Neutrophil (primary cell): ENCODE measurements around the gene ZBED5.
"Not testable (repeated sequence)": the region's sequence is repeated elsewhere in the genome, so short reads cannot be mapped to it uniquely, and the experiment has no call there.

Experiments used
- H3K27ac ChIP-seq: fragments of 200-600 bp; sonication (generic); 2 replicates; pipeline ENCODE4 v1.5.1; 2016; ENCODE audit warnings: mild to moderate bottlenecking, moderate library complexity
- H3K27me3 ChIP-seq: fragments of 200-600 bp; sonication (generic); 2 replicates; pipeline ENCODE4 v1.6.0; 2016; ENCODE audit warnings: mild to moderate bottlenecking
- H3K36me3 ChIP-seq: fragments of 200-600 bp; sonication (generic); 2 replicates; pipeline ENCODE4 v1.5.1; 2017
- H3K4me1 ChIP-seq, 2 experiments: fragments of 200-600 bp in 1 of 2; sonication (generic) in 1 of 2; 1 replicate in 1 of 2; 2 replicates in 1 of 2; pipeline versions ENCODE4 v1.5.1 to v1.6.1; 2013 to 2016; ENCODE audit warnings: low read depth in 1 of 2, low read length in 1 of 2, mild to moderate bottlenecking in 1 of 2, moderate library complexity in 1 of 2; ENCODE audit not compliant: control insufficient read depth in 1 of 2, insufficient read depth in 1 of 2
- H3K4me3 ChIP-seq, 2 experiments: fragments of 200-600 bp in 1 of 2; sonication (generic) in 1 of 2; 1 replicate in 1 of 2; 2 replicates in 1 of 2; pipeline ENCODE4 v1.5.1; 2013 to 2016; ENCODE audit warnings: low read depth in 1 of 2, low read length in 1 of 2, mild to moderate bottlenecking in 1 of 2, moderate library complexity in 1 of 2
- H3K9me3 ChIP-seq: fragments of 200-600 bp; sonication (generic); 2 replicates; pipeline ENCODE4 v1.5.1; 2016
- TF ChIP-seq, protein P1 (sequence below): fragments of 200-600 bp; sonication (generic); IDR thresholded peaks from 2 replicates; pipeline ENCODE4 v1.5.1; 2016; ENCODE audit warnings: antibody characterized with exemption

The ZBED5 gene

DNA sequence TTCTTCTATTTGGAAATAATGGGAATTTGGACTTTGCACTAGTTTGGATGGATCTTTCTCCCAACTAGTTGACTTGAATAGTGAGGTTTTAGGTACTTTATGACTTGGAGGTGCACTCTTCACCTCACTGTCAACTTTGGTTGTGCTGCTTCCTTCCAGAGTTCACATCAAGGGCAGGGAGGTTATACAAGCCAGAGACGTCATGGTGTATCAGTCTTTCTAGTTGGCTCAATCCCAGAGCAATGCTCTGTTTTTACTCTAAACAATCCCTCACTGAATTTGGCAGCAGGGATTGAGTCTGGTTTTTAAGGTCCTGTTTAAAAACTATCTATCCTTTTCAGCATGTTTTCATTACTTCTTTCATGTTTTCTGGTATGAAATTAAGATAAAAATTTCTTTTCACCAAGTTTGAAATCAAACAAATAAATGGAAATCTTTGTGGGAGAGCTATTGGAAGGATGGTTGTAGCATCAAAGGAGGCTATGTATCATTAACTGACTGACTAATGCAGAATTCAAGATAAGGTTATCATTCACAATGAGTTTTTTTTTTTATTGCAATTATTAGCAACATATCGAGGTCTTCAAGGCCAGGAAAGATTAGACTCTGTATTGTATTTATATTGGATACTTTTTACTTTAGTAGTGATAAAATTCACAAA is 28.0 kb upstream of the ZBED5 start:
- no peaks in the 10 kb centered on the region for H3K9me3 ChIP-seq
- H3K4me1 ChIP-seq = no peaks in the 10 kb centered on the region
- H3K36me3 ChIP-seq = no peaks in the 10 kb centered on the region
- no peak overlapping the region for H3K27ac ChIP-seq
- no peaks in the 10 kb centered on the region for H3K27me3 ChIP-seq
- TF ChIP-seq, protein P1, sequence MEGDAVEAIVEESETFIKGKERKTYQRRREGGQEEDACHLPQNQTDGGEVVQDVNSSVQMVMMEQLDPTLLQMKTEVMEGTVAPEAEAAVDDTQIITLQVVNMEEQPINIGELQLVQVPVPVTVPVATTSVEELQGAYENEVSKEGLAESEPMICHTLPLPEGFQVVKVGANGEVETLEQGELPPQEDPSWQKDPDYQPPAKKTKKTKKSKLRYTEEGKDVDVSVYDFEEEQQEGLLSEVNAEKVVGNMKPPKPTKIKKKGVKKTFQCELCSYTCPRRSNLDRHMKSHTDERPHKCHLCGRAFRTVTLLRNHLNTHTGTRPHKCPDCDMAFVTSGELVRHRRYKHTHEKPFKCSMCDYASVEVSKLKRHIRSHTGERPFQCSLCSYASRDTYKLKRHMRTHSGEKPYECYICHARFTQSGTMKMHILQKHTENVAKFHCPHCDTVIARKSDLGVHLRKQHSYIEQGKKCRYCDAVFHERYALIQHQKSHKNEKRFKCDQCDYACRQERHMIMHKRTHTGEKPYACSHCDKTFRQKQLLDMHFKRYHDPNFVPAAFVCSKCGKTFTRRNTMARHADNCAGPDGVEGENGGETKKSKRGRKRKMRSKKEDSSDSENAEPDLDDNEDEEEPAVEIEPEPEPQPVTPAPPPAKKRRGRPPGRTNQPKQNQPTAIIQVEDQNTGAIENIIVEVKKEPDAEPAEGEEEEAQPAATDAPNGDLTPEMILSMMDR = no peak
- no peak overlapping the region for H3K4me3 ChIP-seq

DNA sequence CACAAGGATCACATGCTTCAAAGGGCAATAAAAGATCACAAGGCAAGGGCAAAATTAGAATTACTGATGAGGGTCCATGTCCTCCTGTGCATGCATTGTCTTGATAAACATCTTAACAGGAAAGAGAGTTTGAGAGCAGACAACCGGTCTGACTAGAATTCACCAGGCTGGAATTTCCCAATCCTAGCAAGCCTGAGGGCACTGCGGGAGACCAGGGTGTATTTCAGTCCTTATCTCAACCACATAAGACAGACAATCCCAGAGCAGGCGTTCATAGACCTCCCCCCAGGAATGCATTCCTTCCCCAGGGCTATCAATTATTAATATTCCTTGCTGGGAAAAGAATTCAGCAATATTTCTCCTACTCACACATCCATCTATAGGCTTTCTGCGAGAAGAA is 26.4 kb upstream of the ZBED5 start:
- H3K9me3 ChIP-seq, H3K4me1 ChIP-seq, H3K27me3 ChIP-seq, H3K4me3 ChIP-seq, H3K36me3 ChIP-seq, H3K27ac ChIP-seq: not testable (repeated sequence)

DNA sequence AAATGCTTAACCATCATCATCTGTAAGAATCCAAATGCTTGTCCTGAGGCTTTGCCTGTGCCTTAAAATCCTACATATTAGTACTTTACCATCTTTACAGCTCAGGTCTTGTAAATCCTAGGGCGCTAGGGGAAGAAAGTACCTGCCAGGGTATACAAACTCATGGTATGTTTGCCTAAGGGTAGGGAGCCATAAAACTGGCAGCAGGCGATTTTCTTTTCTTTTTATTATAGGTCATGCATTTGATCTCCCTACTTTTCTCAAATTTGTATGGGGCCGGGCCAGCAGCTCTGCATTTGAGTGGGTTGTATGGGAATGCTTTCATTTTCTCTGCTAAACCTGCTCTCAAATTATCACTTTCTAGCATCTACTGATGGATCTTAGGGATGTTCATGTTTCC is 24.0 kb upstream of the ZBED5 start:
- no peak overlapping the region for H3K27ac ChIP-seq
- H3K4me3 ChIP-seq = no peak overlapping the region
- no peaks in the 10 kb centered on the region for H3K27me3 ChIP-seq
- H3K4me1 ChIP-seq = peaks cover 0 to 5% of the 10 kb centered on the region in 2 experiments
- H3K9me3 ChIP-seq = no peaks in the 10 kb centered on the region
- H3K36me3 ChIP-seq = no peaks in the 10 kb centered on the region
- TF ChIP-seq, protein P1 = no peak

DNA sequence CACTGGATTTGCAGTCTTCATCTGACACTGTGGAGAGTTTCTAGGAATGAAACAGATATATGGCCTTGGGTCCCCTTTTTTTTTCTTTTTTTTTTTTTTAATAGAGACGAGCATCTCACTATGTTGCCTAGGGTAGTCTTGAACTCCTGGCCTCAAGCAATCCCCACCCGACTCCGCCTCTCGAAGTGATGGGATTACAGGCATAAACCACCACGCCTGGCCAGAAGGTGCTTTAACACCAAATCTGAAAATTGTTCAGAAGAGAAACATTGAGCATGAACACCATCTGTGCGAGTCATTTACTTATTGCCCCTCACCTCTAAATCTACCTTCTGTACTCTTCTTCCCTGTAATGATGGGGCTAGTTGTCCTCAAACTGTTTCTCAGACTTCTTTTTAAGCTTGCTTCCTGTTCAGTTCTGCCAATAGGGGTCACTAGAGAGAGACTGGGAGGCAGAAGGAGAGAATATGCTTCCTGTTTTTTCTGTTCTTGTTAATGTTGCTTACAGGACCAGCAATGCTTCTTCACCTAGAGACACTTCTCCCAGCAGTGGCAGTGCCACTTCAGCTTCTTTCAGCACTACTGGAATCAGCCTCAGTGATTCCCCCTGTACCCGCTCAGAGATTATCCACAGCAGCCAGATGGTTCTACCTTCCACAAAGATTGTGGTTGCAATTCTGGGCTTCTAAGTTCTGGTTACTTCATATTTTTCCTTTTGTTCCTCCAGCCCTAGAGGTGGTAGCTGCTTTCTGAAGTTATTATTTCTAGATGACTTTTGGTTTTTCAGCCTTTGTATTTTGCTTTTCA is 20.8 kb upstream of the ZBED5 start:
- TF ChIP-seq, protein P1 = peak; percentile 72
- Histone ChIP-seq H3K27ac (peak overlapping the region; percentile 48), H3K36me3 (no peaks in the 10 kb centered on the region), H3K4me3 (no peak overlapping the region), H3K4me1 (peaks cover 0 to 5% of the 10 kb centered on the region in 2 experiments), H3K9me3 (no peaks in the 10 kb centered on the region), H3K27me3 (no peaks in the 10 kb centered on the region)

DNA sequence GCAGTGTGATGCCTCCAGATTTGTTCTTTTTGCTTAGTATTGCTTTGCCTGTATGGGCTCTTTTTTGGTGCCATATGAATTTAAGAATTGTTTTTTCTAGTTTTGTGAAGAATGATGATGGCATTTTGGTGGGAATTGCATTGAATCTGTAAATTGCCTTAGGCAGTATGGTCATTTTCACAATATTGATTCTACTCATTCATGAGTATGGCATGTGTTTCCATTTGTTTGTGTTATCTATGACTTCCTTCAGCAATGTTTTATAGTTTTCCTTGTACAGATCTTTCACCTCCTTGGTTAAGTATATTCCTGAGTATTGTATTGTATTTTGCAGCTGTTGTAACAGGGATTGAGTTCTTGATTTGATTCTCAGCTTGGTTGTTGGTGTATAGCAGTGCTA is 18.3 kb upstream of the ZBED5 start:
- Histone ChIP-seq H3K36me3 (no peaks in the 10 kb centered on the region), H3K27ac (no peak overlapping the region), H3K27me3 (no peaks in the 10 kb centered on the region), H3K4me1 (peaks cover 0 to 5% of the 10 kb centered on the region in 2 experiments), H3K9me3 (no peaks in the 10 kb centered on the region), H3K4me3 (no peak overlapping the region)
- TF ChIP-seq, protein P1 = no peak

DNA sequence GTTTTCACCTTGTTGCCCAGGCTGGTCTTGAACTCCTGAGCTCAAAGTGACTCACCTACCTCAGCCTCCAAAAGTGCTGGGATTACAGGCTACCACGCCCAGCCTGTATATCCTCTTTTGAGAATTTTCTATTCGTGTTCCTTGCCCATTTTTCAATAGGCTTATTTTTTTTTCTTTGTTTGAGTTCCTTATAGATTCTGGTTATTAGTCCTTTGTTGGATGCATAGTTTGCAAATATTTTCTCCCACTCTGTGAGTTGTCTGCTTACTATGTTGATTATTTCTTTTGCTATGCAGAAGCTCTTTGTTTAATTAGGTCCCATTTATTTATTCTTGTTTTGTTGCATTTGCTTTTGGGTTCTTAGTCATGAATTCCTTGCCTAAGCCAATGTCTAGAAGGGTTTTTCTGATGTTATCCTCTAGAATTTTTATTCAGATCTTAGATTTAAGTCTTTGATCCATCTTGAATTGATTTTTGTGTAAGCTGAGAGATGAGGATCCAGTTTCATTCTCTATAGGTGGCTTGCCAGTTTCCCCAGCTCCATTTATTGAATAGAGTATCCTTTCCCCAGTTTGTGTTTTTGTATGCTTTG is 17.7 kb upstream of the ZBED5 start:
- Histone ChIP-seq H3K36me3 (no peaks in the 10 kb centered on the region), H3K27ac (no peak overlapping the region), H3K27me3 (no peaks in the 10 kb centered on the region), H3K4me1 (peaks cover 0 to 5% of the 10 kb centered on the region in 2 experiments), H3K4me3 (no peak overlapping the region), H3K9me3 (no peaks in the 10 kb centered on the region)
- TF ChIP-seq, protein P1 = no peak
